Stimulated activated naive CD8-positive, alpha-beta T cell treated with anti-CD3 and anti-CD28 coated beads, Interleukin-15, amount 100 ng/mL, for 72 hours (primary cell): Measurements from ENCODE around the gene RNF148.
"Not testable (repeated sequence)": the region's sequence is repeated elsewhere in the genome, so short reads cannot be mapped to it uniquely, and the experiment has no call there.

Experiments used
- ATAC-seq: fragments of 150-1000 bp; cut with Tn5 transposase; 2 replicates; pipeline ENCODE4 v1.10.0; 2021; ENCODE audit warnings: mild to moderate bottlenecking, moderate library complexity
- DNase-seq, 2 donors: peaks; one replicate each; pipeline ENCODE4 v3.0.0; 2021 to 2022
- H3K27ac Mint-ChIP-seq, 2 donors: one replicate each; pipeline ENCODE4 v1.8.0; 2022; ENCODE audit warnings: mild to moderate bottlenecking in 2 of 2, mixed read lengths in 2 of 2, moderate library complexity in 2 of 2
- H3K27me3 Mint-ChIP-seq: one replicate; pipeline ENCODE4 v1.8.0; 2022; ENCODE audit warnings: mixed read lengths
- H3K4me1 Mint-ChIP-seq: one replicate; pipeline ENCODE4 v1.8.0; 2022; ENCODE audit warnings: mild to moderate bottlenecking, mixed read lengths
- H3K4me3 Mint-ChIP-seq, 2 donors: one replicate each; pipeline ENCODE4 v1.8.0; 2022; ENCODE audit warnings: mild to moderate bottlenecking in 2 of 2, mixed read lengths in 2 of 2, moderate library complexity in 1 of 2
- H3K9me3 Mint-ChIP-seq, 2 donors: one replicate each; pipeline ENCODE4 v1.8.0; 2022; ENCODE audit warnings: mixed read lengths in 2 of 2

RNF148 gene

GRCh38 chr7:122706836-122707235 lies 4.1 kb upstream of the RNF148 start:
- no peak overlapping the region for H3K4me3 Mint-ChIP-seq
- no peak overlapping the region for H3K27ac Mint-ChIP-seq
- no peak for ATAC-seq

GRCh38 chr7:122699017-122699416 lies 3.7 kb downstream of the RNF148 start, which contains the start of gene RNF133:
TSS of gene RNF133 (minus strand) at chr7:122699117. CDS start at chr7:122698918, 199 bp downstream.
- Mint-ChIP-seq H3K4me3 (no peak within 1 kb of the TSS), H3K4me1 (no peaks in the 10 kb centered on the region), H3K9me3 (peaks cover 7 to 8% of the 10 kb centered on the region in 2 donors), H3K27ac (no peak within 1 kb of the TSS), H3K27me3 (no peaks in the 10 kb centered on the region)
- no peak for DNase-seq
- ATAC-seq: no peak

More at GRCh38 chr7:122706836-122707235, 4.1 kb upstream of the RNF148 start:
- Mint-ChIP-seq H3K4me1 (no peaks in the 10 kb centered on the region), H3K9me3 (peaks cover 4 to 7% of the 10 kb centered on the region in 2 donors), H3K27me3 (no peaks in the 10 kb centered on the region)
- no peak for DNase-seq

DNA sequence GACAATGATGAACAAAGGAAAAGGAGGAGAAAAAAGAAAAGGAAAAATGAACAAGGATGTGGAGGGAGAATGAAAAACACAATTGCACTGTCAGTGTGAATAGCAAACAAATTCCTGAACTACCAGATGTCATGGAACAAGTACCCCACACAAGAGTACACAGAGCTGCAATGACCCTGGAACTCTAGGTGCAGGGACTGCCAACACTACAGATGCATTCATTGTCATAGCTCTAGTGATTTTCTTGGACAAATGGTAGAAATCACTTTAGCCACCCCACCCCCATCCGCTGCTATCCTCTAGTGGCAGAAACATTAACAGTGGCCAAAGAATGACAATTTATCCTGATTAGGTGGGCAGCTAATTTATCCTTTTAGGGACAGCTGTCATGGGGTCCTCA lies 6.9 kb downstream of the RNF148 start:
- DNase-seq (no peak), ATAC-seq (no peak)
- Mint-ChIP-seq H3K4me1 (no peaks in the 10 kb centered on the region), H3K27me3 (no peaks in the 10 kb centered on the region), H3K4me3 (no peak overlapping the region), H3K9me3 (peaks cover 11% of the 10 kb centered on the region in 2 donors), H3K27ac (no peak overlapping the region)

DNA sequence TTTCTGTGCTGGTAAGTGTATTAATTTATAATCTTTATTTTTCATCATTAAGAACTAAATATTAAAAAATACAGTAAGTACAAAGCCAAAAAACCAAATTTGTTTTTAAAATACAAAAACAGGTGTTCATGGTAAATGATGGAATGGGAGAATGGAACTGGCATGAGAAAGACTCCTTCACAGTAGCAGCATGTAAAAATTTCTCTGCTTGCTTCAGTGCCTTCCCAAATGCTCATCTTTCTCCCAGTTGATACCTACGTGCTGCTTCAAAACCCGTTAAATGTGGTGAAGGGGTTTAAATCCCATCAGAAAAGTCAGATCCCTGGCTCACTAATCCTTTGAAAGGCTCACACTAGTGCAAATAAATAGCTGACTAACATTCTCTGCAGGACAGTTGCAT lies 8.0 kb downstream of the RNF148 start:
- ATAC-seq: no peak
- peaks cover 11% of the 10 kb centered on the region in 2 donors for H3K9me3 Mint-ChIP-seq
- DNase-seq: no peak
- no peaks in the 10 kb centered on the region for H3K4me1 Mint-ChIP-seq
- no peak overlapping the region for H3K27ac Mint-ChIP-seq
- H3K4me3 Mint-ChIP-seq: no peak overlapping the region
- no peaks in the 10 kb centered on the region for H3K27me3 Mint-ChIP-seq

GRCh38 chr7:122692769-122693309 lies 9.9 kb downstream of the RNF148 start:
- Mint-ChIP-seq H3K4me3 (no peak overlapping the region), H3K4me1 (no peaks in the 10 kb centered on the region), H3K27ac (no peak overlapping the region), H3K9me3 (peaks cover 11% of the 10 kb centered on the region in 2 donors), H3K27me3 (no peaks in the 10 kb centered on the region)
- DNase-seq (no peak), ATAC-seq (no peak)

- Mint-ChIP-seq H3K4me3 (no peak overlapping the region), H3K27me3 (no peaks in the 10 kb centered on the region), H3K4me1 (no peaks in the 10 kb centered on the region), H3K27ac (no peak overlapping the region), H3K9me3 (peaks cover 11% of the 10 kb centered on the region in 2 donors)
- DNase-seq: no peak
- ATAC-seq: no peak
Observed at GRCh38 chr7:122691569-122692235, 11.0 kb downstream of the RNF148 start.

DNA sequence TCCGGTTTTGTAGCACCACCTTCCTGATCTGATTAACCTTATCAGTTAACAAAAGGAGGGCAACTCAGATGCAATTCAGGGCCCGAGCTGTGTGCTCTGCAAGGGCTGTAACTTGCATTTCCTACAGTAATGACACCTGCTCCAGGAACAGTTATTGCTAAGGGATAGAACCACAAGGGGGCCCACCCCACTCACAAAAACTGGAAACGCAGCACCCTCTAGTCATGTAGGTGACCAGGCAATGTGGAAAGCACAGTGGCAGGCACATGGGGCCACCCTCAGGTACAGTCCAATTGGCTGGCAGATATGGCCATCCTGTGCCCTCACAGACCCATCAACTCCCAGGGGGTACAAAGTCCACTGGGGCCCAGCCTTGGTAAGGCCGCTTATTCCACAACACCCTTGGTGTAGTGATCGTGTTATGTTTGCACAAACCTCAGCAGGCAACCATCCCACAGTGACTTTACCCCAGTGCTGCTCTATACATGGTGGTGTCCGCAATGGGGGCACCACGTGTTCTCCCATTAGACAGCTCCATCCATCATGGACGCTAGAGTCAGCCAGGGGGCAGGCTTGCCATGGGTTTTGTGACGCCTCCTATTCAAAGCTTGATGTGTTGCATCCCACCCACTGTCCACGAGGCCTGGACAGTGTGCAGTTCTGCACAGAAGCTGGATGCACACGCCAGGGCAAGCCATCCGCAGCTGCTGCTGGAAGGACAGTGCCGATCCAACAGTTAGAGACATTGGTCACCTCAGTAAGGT lies 13.2 kb downstream of the RNF148 start:
- no peak for ATAC-seq
- no peaks in the 10 kb centered on the region for H3K27me3 Mint-ChIP-seq
- no peaks in the 10 kb centered on the region for H3K4me1 Mint-ChIP-seq
- H3K27ac Mint-ChIP-seq: no peak overlapping the region
- no peak for DNase-seq
- H3K4me3 Mint-ChIP-seq: no peak overlapping the region
- peaks cover 11% of the 10 kb centered on the region in 2 donors for H3K9me3 Mint-ChIP-seq

DNA sequence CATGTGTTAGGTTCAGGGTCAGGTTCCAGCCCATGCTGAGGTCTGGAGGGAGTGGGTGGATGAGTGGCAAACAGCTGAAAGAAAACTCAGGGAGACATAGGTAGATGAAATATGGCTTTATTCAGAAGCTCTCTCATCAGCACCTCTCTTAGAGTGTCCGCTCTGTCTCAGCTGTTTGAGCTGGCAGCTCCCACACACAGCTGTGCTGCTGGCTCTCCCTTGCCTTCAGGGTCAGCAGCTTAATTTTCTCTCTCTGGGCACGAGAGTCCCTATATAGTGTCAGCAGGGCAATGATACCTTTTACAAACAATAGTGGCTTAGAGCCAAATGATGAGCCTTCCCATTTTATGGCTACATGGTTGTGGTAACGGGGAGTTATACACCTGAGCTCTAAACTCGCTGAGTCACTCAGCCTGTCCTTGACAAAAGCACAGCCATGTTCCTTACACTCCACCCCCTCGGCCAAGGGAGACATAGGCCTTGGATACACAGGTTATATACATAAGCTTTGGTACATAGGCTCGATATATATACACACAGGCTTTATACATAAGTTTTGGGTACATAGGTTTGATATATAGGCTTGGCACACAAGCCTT lies 14.2 kb downstream of the RNF148 start:
- no peak overlapping the region for H3K4me3 Mint-ChIP-seq
- no peaks in the 10 kb centered on the region for H3K27me3 Mint-ChIP-seq
- H3K27ac Mint-ChIP-seq: no peak overlapping the region
- ATAC-seq: no peak
- H3K4me1 Mint-ChIP-seq: no peaks in the 10 kb centered on the region
- DNase-seq: no peak
- peaks cover 5 to 11% of the 10 kb centered on the region in 2 donors for H3K9me3 Mint-ChIP-seq

DNA sequence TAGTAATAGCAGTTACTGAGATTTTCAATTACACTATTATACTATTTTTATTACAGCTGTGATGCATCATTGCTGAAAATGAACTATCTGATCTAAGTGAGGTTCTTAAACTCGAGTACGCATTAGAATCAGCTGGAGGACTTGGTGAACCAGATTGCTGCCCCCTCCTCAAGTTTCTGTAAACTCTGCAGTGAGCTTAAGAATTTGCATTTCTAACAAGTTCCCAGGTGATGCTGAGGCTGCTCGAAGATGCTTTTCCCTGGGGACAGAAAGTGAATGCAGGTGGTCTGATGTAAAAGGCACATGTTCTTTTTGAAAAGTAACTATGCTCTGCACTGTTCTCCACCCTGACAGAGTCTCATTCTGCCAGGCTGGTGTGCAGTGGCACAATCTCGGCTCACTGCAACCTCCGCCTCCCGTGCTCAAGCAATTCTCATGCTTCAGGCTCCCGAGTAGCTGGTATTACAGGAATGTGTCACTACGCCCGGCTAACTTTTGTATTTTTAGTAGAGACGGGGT lies 16.3 kb downstream of the RNF148 start:
- H3K4me1 Mint-ChIP-seq: no peaks in the 10 kb centered on the region
- ATAC-seq (no peak), DNase-seq (no peak)
- H3K27me3 Mint-ChIP-seq: no peaks in the 10 kb centered on the region
- H3K27ac Mint-ChIP-seq: no peak overlapping the region
- H3K9me3 Mint-ChIP-seq: no peaks in the 10 kb centered on the region
- no peak overlapping the region for H3K4me3 Mint-ChIP-seq

GRCh38 chr7:122684504-122684903 lies 18.2 kb downstream of the RNF148 start:
- peaks cover 0 to 3% of the 10 kb centered on the region in 2 donors for H3K9me3 Mint-ChIP-seq
- no peaks in the 10 kb centered on the region for H3K27me3 Mint-ChIP-seq
- H3K27ac Mint-ChIP-seq: no peak overlapping the region
- DNase-seq (no peak), ATAC-seq (no peak)
- H3K4me1 Mint-ChIP-seq: no peaks in the 10 kb centered on the region
- H3K4me3 Mint-ChIP-seq: no peak overlapping the region

DNA sequence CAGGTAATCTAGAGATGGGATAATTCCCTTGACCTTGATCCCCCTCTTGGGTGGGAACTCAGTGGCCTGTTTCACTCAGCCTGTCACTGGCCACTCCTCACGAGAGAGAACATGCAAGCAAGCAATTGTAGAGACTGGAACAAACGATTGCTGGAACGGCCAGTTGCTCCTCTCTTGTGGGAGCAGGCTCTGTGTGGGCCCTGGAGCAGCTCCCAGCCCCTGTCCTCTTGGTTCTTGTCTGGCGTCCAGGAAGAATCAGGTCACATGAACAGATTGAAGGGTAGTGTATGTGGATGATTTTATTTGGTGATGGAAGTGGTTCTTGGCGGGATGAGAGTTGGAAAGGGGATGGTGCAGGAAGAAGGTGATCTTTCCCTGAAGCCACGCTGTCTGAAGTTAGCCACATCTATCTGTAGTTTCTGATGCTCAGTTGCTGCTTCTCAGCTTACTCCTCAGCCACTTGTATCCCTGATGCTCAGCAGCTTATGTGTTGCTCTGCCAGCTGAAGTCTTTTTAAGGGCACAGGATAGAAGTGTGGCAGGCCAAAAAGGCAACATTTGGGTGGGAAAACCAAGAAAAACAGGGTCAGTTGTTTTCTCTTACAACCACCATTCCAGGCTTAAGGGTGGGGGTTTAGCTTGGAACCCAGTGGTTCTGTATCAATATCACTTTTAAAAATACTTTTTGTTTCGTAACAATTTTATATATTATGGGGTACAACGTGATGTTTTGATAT lies 19.7 kb downstream of the RNF148 start:
- no peaks in the 10 kb centered on the region for H3K27me3 Mint-ChIP-seq
- no peaks in the 10 kb centered on the region for H3K4me1 Mint-ChIP-seq
- DNase-seq (no peak), ATAC-seq (no peak)
- H3K27ac Mint-ChIP-seq: no peak overlapping the region
- H3K4me3 Mint-ChIP-seq: no peak overlapping the region
- H3K9me3 Mint-ChIP-seq: peaks cover 0 to 12% of the 10 kb centered on the region in 2 donors

GRCh38 chr7:122681186-122681585 lies 21.5 kb downstream of the RNF148 start:
- H3K4me3 Mint-ChIP-seq, H3K4me1 Mint-ChIP-seq, ATAC-seq, H3K27me3 Mint-ChIP-seq, DNase-seq, H3K27ac Mint-ChIP-seq: not testable (repeated sequence)
- peaks cover 8 to 12% of the 10 kb centered on the region in 2 donors for H3K9me3 Mint-ChIP-seq

- Mint-ChIP-seq H3K27ac (no peak overlapping the region), H3K4me1 (no peaks in the 10 kb centered on the region), H3K27me3 (no peaks in the 10 kb centered on the region), H3K9me3 (peaks cover 8 to 12% of the 10 kb centered on the region in 2 donors), H3K4me3 (no peak overlapping the region)
- DNase-seq (no peak), ATAC-seq (no peak)
Observed at GRCh38 chr7:122679813-122680212, 22.9 kb downstream of the RNF148 start.

- DNase-seq, ATAC-seq, H3K4me3 Mint-ChIP-seq, H3K27ac Mint-ChIP-seq, H3K27me3 Mint-ChIP-seq, H3K4me1 Mint-ChIP-seq: not testable (repeated sequence)
- H3K9me3 Mint-ChIP-seq: peaks cover 8 to 12% of the 10 kb centered on the region in 2 donors
Observed at GRCh38 chr7:122679269-122679709, 23.4 kb downstream of the RNF148 start.

DNA sequence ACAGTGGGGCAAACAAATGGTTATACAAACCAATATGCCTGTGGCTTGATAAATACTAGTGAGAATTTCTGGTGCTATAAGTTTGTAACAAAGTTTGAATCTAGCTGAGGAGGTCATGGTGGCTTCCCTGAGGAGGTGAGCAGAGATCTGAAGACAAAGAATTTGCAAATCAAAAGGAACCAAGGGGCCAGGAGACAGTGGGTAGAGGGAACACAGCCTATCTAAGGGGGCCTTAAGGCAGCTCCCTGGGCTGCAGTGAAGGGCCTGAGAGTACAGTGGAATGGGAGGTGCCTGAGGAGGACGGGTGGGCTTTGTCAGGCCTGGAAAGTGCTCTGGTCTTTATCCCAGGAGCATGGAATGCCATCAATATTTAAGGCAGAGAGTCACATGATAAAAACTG lies 25.6 kb downstream of the RNF148 start:
- H3K4me1 Mint-ChIP-seq: no peaks in the 10 kb centered on the region
- ATAC-seq (no peak), DNase-seq (no peak)
- H3K27me3 Mint-ChIP-seq: no peaks in the 10 kb centered on the region
- H3K27ac Mint-ChIP-seq: no peak overlapping the region
- no peak overlapping the region for H3K4me3 Mint-ChIP-seq
- peaks cover 8 to 12% of the 10 kb centered on the region in 2 donors for H3K9me3 Mint-ChIP-seq
